Measurements from ENCODE around the gene SPINK2. TPM values are rescaled to one million over a fixed set of nuclear protein-coding genes. Genes with fewer than 3 reads are reported as not detected.

SPINK2 gene
- total RNA-seq, 4 donors from 2014 or later: not detected

DNA sequence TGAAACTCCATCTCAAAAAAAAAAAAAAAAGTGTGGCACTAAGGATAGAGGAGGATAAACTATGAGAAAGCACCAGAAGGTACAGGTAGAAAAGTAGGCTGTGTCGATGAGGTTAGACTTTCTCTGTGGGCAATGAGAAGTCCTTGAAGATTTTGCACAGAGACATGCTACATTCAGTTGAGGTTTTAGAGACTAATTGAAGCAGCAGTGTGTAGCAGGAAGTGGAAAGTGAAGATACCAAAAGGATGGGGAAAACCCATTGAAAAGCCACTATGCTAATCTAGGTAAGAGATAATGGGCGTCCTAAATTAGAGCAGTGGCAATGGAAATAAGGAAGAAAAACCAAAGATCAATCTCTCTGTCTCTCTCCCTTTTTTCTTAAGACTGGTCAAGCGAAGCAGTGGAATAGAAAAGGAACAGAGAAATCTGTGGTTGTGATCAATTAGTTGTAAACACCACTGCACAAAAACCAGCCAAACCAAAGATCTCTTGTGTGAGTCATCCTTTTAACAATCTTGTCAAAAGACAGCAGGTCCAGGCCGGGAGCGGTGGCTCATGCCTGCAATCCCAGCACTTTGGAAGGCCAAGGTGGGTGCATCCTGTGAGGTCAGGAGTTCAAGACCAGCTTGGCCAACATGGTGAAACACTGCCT, 3.5 kb downstream of the SPINK2 start:
- H3K27ac ChIP-seq: peak overlapping the region in 1 of 4 donors; percentile 31
- TF ChIP-seq, protein P1, sequence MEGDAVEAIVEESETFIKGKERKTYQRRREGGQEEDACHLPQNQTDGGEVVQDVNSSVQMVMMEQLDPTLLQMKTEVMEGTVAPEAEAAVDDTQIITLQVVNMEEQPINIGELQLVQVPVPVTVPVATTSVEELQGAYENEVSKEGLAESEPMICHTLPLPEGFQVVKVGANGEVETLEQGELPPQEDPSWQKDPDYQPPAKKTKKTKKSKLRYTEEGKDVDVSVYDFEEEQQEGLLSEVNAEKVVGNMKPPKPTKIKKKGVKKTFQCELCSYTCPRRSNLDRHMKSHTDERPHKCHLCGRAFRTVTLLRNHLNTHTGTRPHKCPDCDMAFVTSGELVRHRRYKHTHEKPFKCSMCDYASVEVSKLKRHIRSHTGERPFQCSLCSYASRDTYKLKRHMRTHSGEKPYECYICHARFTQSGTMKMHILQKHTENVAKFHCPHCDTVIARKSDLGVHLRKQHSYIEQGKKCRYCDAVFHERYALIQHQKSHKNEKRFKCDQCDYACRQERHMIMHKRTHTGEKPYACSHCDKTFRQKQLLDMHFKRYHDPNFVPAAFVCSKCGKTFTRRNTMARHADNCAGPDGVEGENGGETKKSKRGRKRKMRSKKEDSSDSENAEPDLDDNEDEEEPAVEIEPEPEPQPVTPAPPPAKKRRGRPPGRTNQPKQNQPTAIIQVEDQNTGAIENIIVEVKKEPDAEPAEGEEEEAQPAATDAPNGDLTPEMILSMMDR (IDR thresholded peaks at IDR 0.05): no peak
- TF ChIP-seq POLR2A (IDR thresholded peaks at IDR 0.05): no peak
- H3K36me3 ChIP-seq: no peaks in the 10 kb centered on the region
- no peaks in the 10 kb centered on the region for H3K9me3 ChIP-seq
- peaks cover 0 to 9% (median 4%) of the 10 kb centered on the region in 4 donors for H3K4me1 ChIP-seq
- H3K4me3 ChIP-seq: no peak overlapping the region
- no peak for DNase-seq
- H3K27me3 ChIP-seq: no peaks in the 10 kb centered on the region

DNA sequence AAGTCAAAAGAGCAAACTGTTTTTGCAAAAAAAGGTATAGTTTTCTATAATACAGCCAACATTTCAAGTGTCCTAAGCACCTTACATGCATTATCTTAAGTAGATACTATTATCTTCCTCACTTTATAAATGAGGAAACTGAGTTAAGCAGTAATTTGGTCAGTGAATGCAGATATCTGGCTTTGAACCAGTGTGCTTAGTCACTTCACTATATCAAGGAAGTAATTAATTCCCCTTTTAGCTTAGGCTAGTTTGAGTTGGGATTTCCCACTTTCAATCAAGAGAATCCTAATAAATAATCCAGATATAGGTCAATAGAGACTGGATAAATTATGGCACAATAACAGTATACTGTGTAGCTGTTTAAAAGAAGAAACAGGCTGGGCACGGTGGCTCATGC, 14.8 kb downstream of the SPINK2 start:
- H3K27ac ChIP-seq: no peak overlapping the region
- no peaks in the 10 kb centered on the region for H3K9me3 ChIP-seq
- no peak for DNase-seq
- H3K4me3 ChIP-seq: no peak overlapping the region
- no peaks in the 10 kb centered on the region for H3K4me1 ChIP-seq
- no peaks in the 10 kb centered on the region for H3K27me3 ChIP-seq
- H3K36me3 ChIP-seq: no peaks in the 10 kb centered on the region
- no peak for TF ChIP-seq POLR2A (IDR thresholded peaks at IDR 0.05)
- TF ChIP-seq, protein P1 (IDR thresholded peaks at IDR 0.05): no peak

DNA sequence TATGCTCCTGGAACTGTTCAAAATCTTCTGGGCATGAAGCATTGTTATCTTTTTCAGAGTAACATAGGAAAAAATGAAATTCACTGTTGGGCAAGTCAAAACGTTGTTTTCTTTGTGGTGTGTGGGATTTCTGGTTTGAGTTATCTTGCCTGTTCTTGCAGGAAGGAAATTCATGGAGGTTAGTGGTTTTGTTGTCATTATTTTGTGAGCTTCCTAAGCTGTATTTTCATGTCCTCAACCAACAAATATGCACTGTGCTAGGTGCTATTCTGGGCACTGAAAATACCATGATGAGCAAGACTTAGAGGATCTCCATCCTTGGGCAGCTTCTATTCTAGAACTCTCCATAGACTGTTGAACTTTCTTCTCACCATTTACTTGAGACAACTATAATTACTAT, 16.9 kb downstream of the SPINK2 start:
- no peaks in the 10 kb centered on the region for H3K9me3 ChIP-seq
- H3K27ac ChIP-seq: no peak overlapping the region
- no peaks in the 10 kb centered on the region for H3K36me3 ChIP-seq
- H3K4me1 ChIP-seq: peaks cover 0 to under 1% (median 0%) of the 10 kb centered on the region in 4 donors
- DNase-seq: no peak
- TF ChIP-seq, protein P1 (IDR thresholded peaks at IDR 0.05): no peak
- TF ChIP-seq POLR2A (IDR thresholded peaks at IDR 0.05): no peak
- no peaks in the 10 kb centered on the region for H3K27me3 ChIP-seq
- H3K4me3 ChIP-seq: no peak overlapping the region

DNA sequence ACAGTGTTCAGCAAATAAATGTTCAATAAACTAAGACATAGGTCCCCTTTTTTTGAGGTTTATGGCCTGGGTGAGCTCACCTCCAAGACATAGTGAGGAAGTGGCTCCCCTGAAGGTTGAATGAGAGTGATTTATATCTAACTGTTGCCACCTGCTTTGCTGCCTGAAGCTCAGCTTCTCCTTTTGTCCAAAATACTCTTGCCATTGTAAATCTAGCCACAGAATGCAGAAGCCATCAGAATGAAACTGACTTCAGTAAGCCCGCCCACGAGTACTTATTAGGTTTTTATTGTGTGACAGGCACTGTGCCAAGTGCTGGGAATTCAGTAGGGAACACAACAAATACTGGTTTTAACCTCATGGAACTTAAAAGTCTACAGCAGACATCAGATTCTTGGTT, 18.0 kb downstream of the SPINK2 start:
- Histone ChIP-seq H3K9me3 (no peaks in the 10 kb centered on the region), H3K4me3 (no peak overlapping the region), H3K27ac (no peak overlapping the region), H3K4me1 (peaks cover 0 to 4% (median 0%) of the 10 kb centered on the region in 4 donors), H3K27me3 (no peaks in the 10 kb centered on the region), H3K36me3 (no peaks in the 10 kb centered on the region)
- TF ChIP-seq, protein P1 (IDR thresholded peaks at IDR 0.05): no peak
- TF ChIP-seq POLR2A (IDR thresholded peaks at IDR 0.05): no peak
- no peak for DNase-seq

DNA sequence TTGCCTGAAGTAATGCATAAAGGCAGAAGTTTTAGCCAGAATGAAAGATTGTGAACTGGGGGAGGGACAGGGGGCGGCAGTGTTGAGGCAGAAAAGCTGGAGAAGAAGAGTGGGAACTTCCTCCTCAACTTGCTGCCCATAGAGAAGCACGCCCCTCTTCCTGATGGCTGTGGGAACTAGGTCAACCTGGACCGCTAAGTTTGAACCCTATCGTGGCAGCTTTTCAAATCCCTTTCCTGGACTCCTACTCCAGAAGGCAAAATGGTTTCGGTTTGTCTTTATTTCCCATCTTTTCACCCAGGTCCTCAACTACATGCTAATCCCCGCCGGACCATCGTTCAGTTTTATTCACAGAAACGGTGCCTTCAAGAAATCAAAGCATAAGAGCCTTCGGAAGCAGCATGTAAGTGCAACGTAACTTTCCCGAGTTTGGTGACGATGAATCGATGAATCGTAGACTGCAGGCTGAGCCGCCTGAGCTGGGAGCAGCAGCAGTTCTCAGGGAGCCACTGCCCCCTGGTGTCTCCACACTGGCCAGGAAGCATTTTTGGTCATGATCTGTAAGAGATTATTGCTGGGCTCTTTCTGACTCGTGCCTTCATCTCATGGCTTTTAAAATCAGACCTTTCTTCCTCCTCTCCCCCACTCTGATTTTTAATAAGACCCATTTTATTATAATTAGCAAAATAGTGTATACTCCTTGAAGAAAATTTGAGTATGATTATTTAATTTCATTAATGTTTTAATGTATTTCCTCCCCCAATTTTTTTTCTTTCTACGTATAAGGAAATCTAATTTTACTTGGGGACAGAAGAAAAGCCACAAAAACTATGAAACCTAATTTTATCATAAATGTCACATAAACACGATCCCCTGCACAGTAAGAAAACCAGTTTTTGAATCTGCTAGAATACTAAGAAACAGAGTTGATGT, 21.4 kb downstream of the SPINK2 start:
- DNase-seq: peak; percentile 81 to 95 (median 91)
- TF ChIP-seq, protein P1 (IDR thresholded peaks at IDR 0.05): peak; percentile 50 to 97 (median 89)
- no peak for TF ChIP-seq POLR2A (IDR thresholded peaks at IDR 0.05)
- H3K27me3 ChIP-seq: no peaks in the 10 kb centered on the region
- H3K36me3 ChIP-seq: no peaks in the 10 kb centered on the region
- H3K4me1 ChIP-seq: peaks cover 0 to 4% (median 0%) of the 10 kb centered on the region in 4 donors
- peak overlapping the region; percentile 64 to 75 (median 74) for H3K27ac ChIP-seq
- peak overlapping the region; percentile 48 to 66 (median 56) for H3K4me3 ChIP-seq
- no peaks in the 10 kb centered on the region for H3K9me3 ChIP-seq
